NT2/D1 (cell line): ENCODE results near the gene GIPC1.

ENCODE experiments used
- YY1 ChIP-seq: IDR thresholded peaks from 2 replicates; pipeline ENCODE4 v1.6.1; 2011; ENCODE audit not compliant: insufficient read length, insufficient read depth
- ZNF274 ChIP-seq: IDR thresholded peaks from 2 replicates; pipeline ENCODE4 v1.6.1; 2011; ENCODE audit warnings: mild to moderate bottlenecking, low read depth, low read length

- TF ChIP-seq ZNF274: no peak
- no peak for TF ChIP-seq YY1
Measured at GRCh38 chr19:14450168-14450874, 45.6 kb downstream of the GIPC1 start.
